Epidermal melanocyte (primary cell): ENCODE measurements around the gene SMIM38.

Experiments used
- DNase-seq: peaks from one replicate; pipeline ENCODE4 v3.0.0; 2011; ENCODE audit warnings: low spot score; ENCODE audit not compliant: insufficient read length

SMIM38 gene

DNA sequence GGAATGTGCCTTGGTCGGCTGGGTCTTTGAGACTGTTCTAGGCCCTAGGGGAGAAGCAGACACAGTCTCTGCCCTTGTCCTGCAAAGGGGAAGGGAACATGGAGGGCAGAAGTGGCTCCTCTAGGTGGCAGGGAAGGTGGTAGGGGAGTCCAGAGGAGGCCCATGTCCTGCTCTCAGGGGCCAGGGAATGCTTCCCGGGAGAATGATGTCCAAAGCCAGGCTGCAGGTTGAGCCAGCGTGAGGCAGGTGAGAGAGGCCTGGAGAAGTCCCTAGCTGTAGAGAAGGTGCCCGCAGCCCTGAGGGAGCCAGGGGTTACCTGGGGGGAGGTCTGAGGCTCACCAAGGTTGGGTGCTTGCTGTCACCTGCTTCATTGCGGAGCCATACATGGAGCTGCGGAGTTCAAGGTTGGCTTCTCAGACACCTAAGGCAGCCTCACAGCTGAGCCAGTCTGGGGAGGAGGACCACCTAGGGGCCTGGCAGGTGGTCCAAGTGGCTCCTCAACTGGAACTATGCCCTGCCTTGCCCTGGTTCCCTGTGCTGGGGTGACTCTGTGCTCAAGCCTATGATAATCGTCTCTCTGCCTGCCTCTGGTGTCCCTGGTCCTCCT lies 46.1 kb downstream of the SMIM38 start:
- DNase-seq: no peak

DNA sequence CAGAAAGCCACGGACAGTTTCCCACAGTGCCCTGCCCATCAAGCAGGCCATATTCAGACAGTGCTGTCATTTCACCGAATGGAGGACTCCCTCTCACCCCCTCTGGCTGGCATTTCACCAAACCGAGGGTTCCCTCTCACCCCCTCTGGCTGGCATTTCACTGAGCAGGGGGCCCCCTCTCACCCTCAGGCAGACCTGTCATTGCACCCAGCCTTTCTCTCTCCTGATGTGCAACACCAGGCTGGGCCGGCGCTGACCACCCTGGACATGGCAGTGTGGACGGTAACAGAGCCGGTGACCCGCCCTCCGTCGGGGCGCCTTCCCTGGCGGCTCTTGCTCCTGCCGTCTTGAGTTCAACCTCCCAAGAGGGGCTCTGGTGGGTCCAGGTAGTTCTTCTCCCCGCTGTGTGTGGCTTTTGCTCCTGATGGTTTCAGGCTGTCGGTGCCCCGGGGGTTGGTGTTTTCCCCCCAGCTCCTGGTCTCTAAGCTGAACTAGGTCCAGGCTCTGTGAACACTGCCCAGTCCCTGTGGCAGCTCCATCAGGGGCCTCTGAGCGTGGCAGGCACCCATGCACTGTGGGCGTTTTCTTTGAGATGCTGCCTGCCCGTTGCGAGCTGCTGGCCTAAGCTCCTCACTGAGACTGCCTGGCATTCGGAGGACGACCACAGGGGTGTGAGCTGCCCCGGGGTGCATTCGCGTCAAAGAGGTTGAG lies 46.9 kb downstream of the SMIM38 start:
- no peak for DNase-seq

DNA sequence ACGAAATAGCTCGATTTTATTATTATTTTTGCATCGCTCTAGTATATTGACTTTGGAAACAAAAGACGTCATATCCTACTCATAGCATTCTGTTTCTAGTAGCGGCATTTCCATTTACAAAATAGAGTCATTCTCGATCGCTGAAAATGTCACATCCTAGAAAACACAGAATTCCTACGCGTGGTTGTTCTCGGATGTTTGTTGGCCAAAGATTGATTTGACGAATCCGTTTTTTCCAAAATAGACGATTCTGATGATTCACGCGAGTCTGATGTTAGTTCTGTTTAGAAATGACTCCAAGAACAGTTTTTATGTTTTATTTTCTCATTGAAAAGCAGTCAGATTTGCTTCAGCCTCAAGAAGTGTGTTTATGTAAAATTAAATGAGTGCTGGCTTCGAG lies 47.6 kb downstream of the SMIM38 start:
- no peak for DNase-seq

DNA sequence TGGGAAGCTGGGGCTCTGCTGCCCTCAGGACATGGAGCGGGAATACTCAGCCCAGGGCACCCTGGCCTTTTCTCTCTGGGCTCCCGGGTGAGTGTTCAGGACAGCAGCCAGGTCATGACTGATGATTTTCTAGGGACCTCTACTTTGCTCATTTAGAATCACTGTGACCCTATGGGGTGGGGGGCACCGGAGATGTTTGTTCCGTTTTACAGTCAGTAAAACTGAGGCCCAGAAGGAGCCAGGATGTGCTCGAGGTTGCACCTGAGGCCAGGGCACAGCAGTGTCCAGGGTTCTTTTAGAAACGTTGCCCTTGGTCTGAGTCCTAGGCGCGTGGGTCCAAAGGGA lies 48.1 kb downstream of the SMIM38 start:
- DNase-seq: no peak

DNA sequence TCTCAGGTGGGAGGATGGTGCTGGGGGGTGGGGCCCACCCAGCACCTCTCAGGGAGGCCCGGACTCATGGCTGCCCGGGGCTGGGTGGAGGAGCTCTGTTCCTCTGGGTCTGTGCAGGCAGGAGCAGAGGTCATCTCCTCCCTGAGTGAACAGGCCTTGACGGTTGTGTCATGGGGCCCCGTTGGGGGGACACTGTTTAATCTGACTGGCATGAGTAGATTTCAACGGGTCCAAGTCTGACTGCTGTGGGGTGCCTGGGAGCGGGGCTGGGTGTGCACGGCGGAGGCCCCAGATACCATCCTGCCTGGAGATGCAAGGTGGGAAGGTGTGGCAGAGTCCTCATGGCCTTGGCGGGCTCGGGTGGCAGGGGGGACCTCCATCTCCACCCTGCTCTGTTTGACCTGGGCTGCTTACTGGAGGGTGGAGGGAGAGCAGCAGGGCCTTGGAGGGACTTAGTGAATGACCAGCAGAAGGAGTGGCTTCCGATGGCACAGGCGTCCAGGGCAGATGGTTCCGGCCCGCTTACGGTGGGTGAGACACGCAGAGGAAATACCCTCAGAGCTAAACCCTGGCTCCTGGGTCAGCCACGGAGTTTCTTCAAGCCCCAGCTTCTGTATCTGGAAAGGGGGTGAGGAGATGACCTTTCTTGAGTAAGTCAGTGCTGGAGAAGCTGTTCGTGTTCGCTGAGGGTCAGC lies 48.7 kb downstream of the SMIM38 start:
- no peak for DNase-seq

DNA sequence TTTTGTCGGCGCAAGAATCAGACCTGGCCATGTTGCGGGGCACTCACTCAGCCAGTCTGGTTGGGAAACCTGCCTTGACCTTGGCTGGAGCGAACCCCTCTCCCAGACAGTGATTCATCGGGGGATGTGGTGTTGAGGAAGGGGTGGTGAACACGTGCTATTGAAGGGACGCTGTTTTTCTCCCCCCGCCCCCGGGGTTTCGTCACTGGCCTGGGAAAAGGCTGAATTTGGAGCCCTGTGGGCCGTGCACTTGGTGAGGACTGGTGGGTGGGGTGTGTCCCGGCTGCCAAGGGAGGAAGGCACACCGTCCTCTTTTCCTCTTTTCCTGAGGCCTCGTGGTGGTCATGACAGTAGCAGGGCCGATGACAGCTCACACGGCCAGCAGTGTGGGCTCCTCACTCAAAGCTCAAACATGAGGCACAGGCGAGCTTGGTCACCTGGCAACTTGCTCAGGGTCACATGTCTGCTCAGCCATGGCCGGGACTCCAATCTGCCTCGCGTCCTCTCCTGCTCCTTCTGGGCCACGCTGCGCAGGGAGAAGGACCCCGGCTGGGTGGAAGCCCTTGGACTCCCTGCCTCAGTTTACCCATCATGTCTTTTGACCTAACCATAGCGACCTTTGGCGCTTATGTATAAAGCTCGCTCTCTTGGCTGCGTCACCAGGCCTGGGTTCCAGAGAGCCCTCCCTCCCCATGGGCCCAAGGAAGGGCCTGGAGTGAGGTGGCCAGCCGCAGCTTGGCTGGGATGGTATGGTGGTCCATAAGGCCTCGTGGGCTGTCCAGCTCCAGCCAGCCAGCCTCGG lies 49.4 kb downstream of the SMIM38 start:
- no peak for DNase-seq
